ENCODE measurements around the gene RPS2. TPM values are rescaled to one million over a fixed set of nuclear protein-coding genes. Genes with fewer than 3 reads are reported as not detected.

RPS2 gene
- total RNA-seq, 2 experiments from 2014 or later = 5,572 to 5,598 TPM

GRCh38 chr16:1932050-1933028 is 32.3 kb downstream of the RPS2 start:
- Mint-ChIP-seq H3K4me3 (no peak overlapping the region), H3K9me3 (no peaks in the 10 kb centered on the region), H3K4me1 (ENCODE audit: low read depth) (peaks cover 2% of the 10 kb centered on the region), H3K27ac (no peak overlapping the region), H3K36me3 (ENCODE audit: low read depth) (no peaks in the 10 kb centered on the region), H3K27me3 (no peaks in the 10 kb centered on the region)
- ChIA-PET CTCF (no interaction called here), POLR2A (interaction anchor here (0.7 kb wide), 1 partner anchor 33 kb away, joined by 3 read pairs; the partner anchor contains the start of gene RPS2)
- ATAC-seq (no peak), DNase-seq (no peak)
- intact Hi-C loops (cut with micrococcal nuclease) = no loop called here
- TF ChIP-seq, protein P1, sequence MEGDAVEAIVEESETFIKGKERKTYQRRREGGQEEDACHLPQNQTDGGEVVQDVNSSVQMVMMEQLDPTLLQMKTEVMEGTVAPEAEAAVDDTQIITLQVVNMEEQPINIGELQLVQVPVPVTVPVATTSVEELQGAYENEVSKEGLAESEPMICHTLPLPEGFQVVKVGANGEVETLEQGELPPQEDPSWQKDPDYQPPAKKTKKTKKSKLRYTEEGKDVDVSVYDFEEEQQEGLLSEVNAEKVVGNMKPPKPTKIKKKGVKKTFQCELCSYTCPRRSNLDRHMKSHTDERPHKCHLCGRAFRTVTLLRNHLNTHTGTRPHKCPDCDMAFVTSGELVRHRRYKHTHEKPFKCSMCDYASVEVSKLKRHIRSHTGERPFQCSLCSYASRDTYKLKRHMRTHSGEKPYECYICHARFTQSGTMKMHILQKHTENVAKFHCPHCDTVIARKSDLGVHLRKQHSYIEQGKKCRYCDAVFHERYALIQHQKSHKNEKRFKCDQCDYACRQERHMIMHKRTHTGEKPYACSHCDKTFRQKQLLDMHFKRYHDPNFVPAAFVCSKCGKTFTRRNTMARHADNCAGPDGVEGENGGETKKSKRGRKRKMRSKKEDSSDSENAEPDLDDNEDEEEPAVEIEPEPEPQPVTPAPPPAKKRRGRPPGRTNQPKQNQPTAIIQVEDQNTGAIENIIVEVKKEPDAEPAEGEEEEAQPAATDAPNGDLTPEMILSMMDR (IDR thresholded peaks at IDR 0.05) = no peak

DNA sequence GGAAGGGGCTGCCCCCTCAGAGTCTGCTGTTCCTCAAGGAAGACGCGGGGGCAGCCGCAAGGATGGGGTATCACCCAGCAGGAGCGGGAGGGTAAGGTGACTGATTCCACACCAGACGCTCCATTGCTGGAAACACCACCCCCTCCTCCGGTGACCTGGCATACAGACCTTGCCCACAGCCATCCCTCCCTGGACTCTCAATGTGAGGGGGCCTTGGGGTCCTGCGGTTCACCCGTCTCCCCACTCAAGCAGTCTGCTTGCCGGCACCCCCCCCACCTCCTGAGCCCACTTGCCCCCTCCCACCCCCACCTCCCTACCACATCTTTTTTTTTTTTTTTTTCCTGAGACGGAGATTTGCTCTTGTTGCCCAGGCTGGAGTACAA is 34.3 kb downstream of the RPS2 start:
- DNase-seq (no peak), ATAC-seq (no peak)
- Mint-ChIP-seq H3K4me1 (ENCODE audit: low read depth) (peaks cover 2% of the 10 kb centered on the region), H3K27ac (no peak overlapping the region), H3K4me3 (no peak overlapping the region), H3K27me3 (no peaks in the 10 kb centered on the region), H3K36me3 (ENCODE audit: low read depth) (no peaks in the 10 kb centered on the region), H3K9me3 (no peaks in the 10 kb centered on the region)
- ChIA-PET CTCF (interaction anchor here (0.7 to 3.8 kb wide), 10 partner anchors 11 to 148 kb away, joined by 3 to 29 read pairs (median 6); partner anchors contain the start of genes NUBP2 and SPSB3), POLR2A (interaction anchor here (0.6 to 1.6 kb wide), 3 partner anchors 21 to 579 kb away, joined by 3 read pairs; no protein-coding TSS in a partner anchor)
- TF ChIP-seq, protein P1 (IDR thresholded peaks at IDR 0.05) = no peak
- intact Hi-C loops (cut with micrococcal nuclease) = no loop called here

DNA sequence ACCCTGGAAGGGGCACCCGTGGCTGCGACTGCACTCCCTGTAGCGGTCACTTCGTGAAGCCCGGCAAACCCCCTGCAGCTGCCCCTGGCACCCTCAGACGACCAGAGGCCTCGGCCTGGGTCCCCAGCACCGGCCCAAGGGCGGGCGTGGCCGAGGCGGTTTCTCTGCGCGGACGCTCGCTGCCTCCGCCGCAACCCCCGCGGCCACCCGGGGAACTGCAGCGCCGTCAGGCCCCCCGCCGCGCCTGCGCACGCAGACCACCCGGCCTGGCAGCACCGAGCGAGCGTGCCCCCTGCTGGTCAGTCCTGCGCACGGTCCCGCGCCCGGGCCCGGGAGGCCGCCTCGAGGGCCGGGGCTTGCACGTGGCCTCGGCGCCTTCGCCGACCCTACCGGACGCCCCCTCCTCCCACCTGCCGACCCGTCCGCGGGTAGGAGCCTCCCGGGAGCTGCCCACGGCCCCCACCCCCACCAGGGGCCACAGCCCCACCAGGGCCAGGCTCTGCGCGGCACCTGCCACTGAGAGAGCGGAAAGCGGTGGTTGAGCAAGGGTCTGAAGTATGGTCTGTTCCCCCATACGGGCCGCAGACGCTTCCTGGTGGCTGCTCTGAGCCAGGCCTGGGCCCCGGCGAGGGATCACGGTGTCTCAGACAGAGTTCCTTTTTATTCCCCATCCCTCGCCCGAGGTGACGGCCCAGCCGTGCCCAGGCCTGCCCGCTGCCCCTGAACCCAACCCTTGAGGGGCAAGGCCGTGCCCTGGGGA is 34.9 kb downstream of the RPS2 start:
- H3K4me1 Mint-ChIP-seq (ENCODE audit: low read depth) = peaks cover 2% of the 10 kb centered on the region
- H3K27me3 Mint-ChIP-seq = no peaks in the 10 kb centered on the region
- no peaks in the 10 kb centered on the region for H3K9me3 Mint-ChIP-seq
- ATAC-seq (peak; percentile 98), DNase-seq (peak; percentile 92)
- intact Hi-C loops (cut with micrococcal nuclease) = no loop called here
- no peak overlapping the region for H3K27ac Mint-ChIP-seq
- no peaks in the 10 kb centered on the region for H3K36me3 Mint-ChIP-seq (ENCODE audit: low read depth)
- H3K4me3 Mint-ChIP-seq = peak overlapping the region; percentile 67
- TF ChIP-seq, protein P1 (IDR thresholded peaks at IDR 0.05) = peak; percentile 98
- ChIA-PET POLR2A (interaction anchor here (0.6 to 1.6 kb wide), 4 partner anchors 22 to 579 kb away, joined by 3 read pairs; partner anchors contain the start of gene TRAF7), CTCF (interaction anchor here (0.6 to 3.8 kb wide), 23 partner anchors 8 to 458 kb away, joined by 3 to 29 read pairs (median 4); partner anchors contain the start of genes FAHD1, HAGH, NUBP2 and SPSB3)

DNA sequence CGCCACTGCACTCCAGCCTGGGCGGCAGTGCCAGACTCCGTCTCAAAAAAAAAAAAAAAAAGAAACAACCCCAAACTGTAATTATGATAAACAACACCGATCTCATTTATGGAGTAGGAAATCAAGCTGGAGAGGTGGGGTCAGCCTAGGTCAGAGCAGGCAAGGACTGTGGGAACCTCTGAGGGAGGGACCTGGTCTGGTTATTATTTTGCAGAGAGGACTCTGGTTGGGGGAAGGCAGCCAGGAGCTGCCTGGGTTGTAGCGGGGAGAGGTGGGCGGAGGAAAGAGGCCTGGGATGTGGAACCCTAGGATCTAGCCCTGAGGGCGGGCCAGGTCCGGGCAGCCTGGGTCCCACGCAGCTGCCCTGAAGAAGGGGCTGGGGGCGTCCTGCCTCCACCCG is 35.5 kb downstream of the RPS2 start:
- no peaks in the 10 kb centered on the region for H3K36me3 Mint-ChIP-seq (ENCODE audit: low read depth)
- ChIA-PET CTCF (interaction anchor here (0.6 to 3.8 kb wide), 22 partner anchors 9 to 457 kb away, joined by 3 to 29 read pairs (median 4); partner anchors contain the start of genes FAHD1, HAGH, NUBP2 and SPSB3), POLR2A (interaction anchor here (1.0 kb wide), 1 partner anchor 226 kb away, joined by 3 read pairs; the partner anchor contains the start of gene TRAF7)
- H3K4me1 Mint-ChIP-seq (ENCODE audit: low read depth) = peaks cover 2% of the 10 kb centered on the region
- peak overlapping the region; percentile 50 for H3K27ac Mint-ChIP-seq
- H3K4me3 Mint-ChIP-seq = peak overlapping the region; percentile 67
- TF ChIP-seq, protein P1 (IDR thresholded peaks at IDR 0.05) = no peak
- DNase-seq (peak; percentile 37), ATAC-seq (peak; percentile 17)
- intact Hi-C loops (cut with micrococcal nuclease) = no loop called here
- H3K9me3 Mint-ChIP-seq = no peaks in the 10 kb centered on the region
- no peaks in the 10 kb centered on the region for H3K27me3 Mint-ChIP-seq

Data from activated CD8-positive, alpha-beta T cell treated with anti-CD3 and anti-CD28 coated beads for 36 hours (primary cell).